ENCODE results near the gene DNAAF5. TPM values are rescaled to one million over a fixed set of nuclear protein-coding genes. Genes with fewer than 3 reads are reported as not detected.
A peak's percentile ranks its signal among the peaks of the same experiment; 100 is the strongest.

Gene DNAAF5
- total and polyA plus RNA-seq, 9 of the 15 experiments (the other 6 are each of a cell fraction or from before 2014, with no cell fraction given): 3.1 to 69.7 (median 19.1) TPM

- intact Hi-C loops (cut with micrococcal nuclease): loop anchor here (5.0 kb wide), 1 partner anchor 41 kb away; no protein-coding TSS in a partner anchor
- H3K4me3 ChIP-seq: no peak overlapping the region
- H3K4me1 ChIP-seq (replicated peaks in 1 of 2; ENCODE audit: control insufficient read depth in 2 of 2, insufficient read depth in 2 of 2, low read length in 2 of 2): peaks cover 22 to 38% of the 10 kb centered on the region in 2 experiments
- TF ChIP-seq HLTF (IDR thresholded peaks at IDR 0.05) (no peak), TEAD4 (IDR thresholded peaks at IDR 0.05; ENCODE audit: low read length) (peak; percentile 51), TEAD4 (CRISPR knock-in tag; IDR thresholded peaks at IDR 0.05; ENCODE audit: borderline replicate concordance) (no peak), POLR2H (tag; IDR thresholded peaks at IDR 0.05; ENCODE audit: low read depth) (no peak), LEF1 (IDR thresholded peaks at IDR 0.05) (peak; percentile 86), HDAC6 (IDR thresholded peaks at IDR 0.05; ENCODE audit: low read depth, low read length) (no peak), MNT (conservative IDR thresholded peaks at IDR 0.05) (peak; percentile 41 to 48; a peak in 3 of 4 replicates), SMARCB1 (IDR thresholded peaks at IDR 0.05; ENCODE audit: insufficient read length, low read depth) (no peak), DPF2 (IDR thresholded peaks at IDR 0.05) (peak; percentile 94), FOXK1 (CRISPR knock-in tag; IDR thresholded peaks at IDR 0.05; ENCODE audit: borderline replicate concordance) (no peak), FOXA1 (IDR thresholded peaks at IDR 0.05; ENCODE audit: borderline replicate concordance) (no peak), ATF7 (IDR thresholded peaks at IDR 0.05) (peak; percentile 90), HEY1 (CRISPR knock-in tag; IDR thresholded peaks at IDR 0.05; ENCODE audit: borderline replicate concordance) (no peak), EZH2 (IDR thresholded peaks at IDR 0.05; ENCODE audit: borderline replicate concordance, low read depth, low read length) (no peak), ZNF197 (CRISPR knock-in tag; IDR thresholded peaks at IDR 0.05; ENCODE audit: low read depth) (no peak), RHOXF2B (CRISPR knock-in tag; conservative IDR thresholded peaks at IDR 0.05) (no peak), GATA2 (CRISPR knock-in tag; IDR thresholded peaks at IDR 0.05) (no peak), MAFK (IDR thresholded peaks at IDR 0.05; ENCODE audit: low read length) (0 out of 2 replicates have a peak, but pooled peaks have one; percentile 6), BHLHE40 (IDR thresholded peaks at IDR 0.05; ENCODE audit: low read length) (peak; percentile 65; the same call in 1 of the 2 replicates), ELF1 (tag; IDR thresholded peaks at IDR 0.05) (no peak), OTX1 (CRISPR knock-in tag; IDR thresholded peaks at IDR 0.05) (no peak), MYNN (IDR thresholded peaks at IDR 0.05) (no peak), MYNN (CRISPR knock-in tag; IDR thresholded peaks at IDR 0.05) (no peak)
- TF ChIP-seq, protein P1, sequence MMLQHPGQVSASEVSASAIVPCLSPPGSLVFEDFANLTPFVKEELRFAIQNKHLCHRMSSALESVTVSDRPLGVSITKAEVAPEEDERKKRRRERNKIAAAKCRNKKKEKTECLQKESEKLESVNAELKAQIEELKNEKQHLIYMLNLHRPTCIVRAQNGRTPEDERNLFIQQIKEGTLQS (IDR thresholded peaks at IDR 0.05): peak; percentile 99
- TF ChIP-seq, protein P1 (CRISPR knock-in tag; conservative IDR thresholded peaks at IDR 0.05): peak; percentile 97
Observed at GRCh38 chr7:831596-832166, 105.2 kb downstream of the DNAAF5 start.

More at GRCh38 chr7:831596-832166, 105.2 kb downstream of the DNAAF5 start:
- no TSS peak for BruUV-seq (replicated peaks)
- Histone ChIP-seq H2AFZ (ENCODE audit: low read depth, low read length) (no peak overlapping the region), H3K9me3 (replicated peaks; ENCODE audit: control insufficient read depth, insufficient read depth, low read depth, low read length) (no peaks in the 10 kb centered on the region), H3K27me3 (ENCODE audit: control insufficient read depth in 2 of 2, insufficient read depth in 2 of 2, low read length in 2 of 2) (no peaks in the 10 kb centered on the region), H3K9me1 (ENCODE audit: control insufficient read depth, insufficient read depth, low read length) (peaks cover 18% of the 10 kb centered on the region), H3K79me2 (ENCODE audit: control insufficient read depth, insufficient read depth, low read length) (peaks cover 89% of the 10 kb centered on the region), H3K36me3 (ENCODE audit: control insufficient read depth, insufficient read depth, low read length) (peaks cover 28% of the 10 kb centered on the region; the same call in 2 of the 3 replicates), H3K4me2 (ENCODE audit: insufficient read depth, low read length) (no peak overlapping the region; the same call in 1 of the 2 replicates), H3K27ac (ENCODE audit: extremely low read depth, low read depth, low read length) (peak overlapping the region; percentile 72; the same call in 2 of the 3 replicates), H3K9ac (ENCODE audit: insufficient read depth in 1 of 2, low read depth in 2 of 2, low read length in 2 of 2) (0 out of 4 replicates have a peak overlapping the region, but pooled peaks of 1 of the 2 experiments have one; percentile 37), H4K20me1 (replicated peaks; ENCODE audit: control insufficient read depth, insufficient read depth, low read length) (peaks cover 39% of the 10 kb centered on the region; the same call in 1 of the 2 replicates)
- ChIA-PET POLR2A (interaction anchor here (0.7 to 1.4 kb wide), 3 partner anchors 9 to 147 kb away, joined by 4 read pairs; no protein-coding TSS in a partner anchor), CTCF (ENCODE audit: low intra/inter-chr PET ratio) (no interaction called here)
- peak; percentile 53 to 73 (median 62) for DNase-seq (ENCODE audit: extremely low read depth in 1 of 4, low spot score in 3 of 4)
- FAIRE-seq: peak; percentile 84
- 21% methylated on average over 7 of the region's 7 CpGs for WGBS (ENCODE audit: insufficient coverage, low coverage, missing lambda C conversion rate)
- in situ Hi-C loops (cut with MboI): no loop called here
- ATAC-seq: peak; percentile 78

Measured in K562 (cell line).